Stimulated activated CD4-positive, alpha-beta T cell treated with anti-CD3 and anti-CD28 coated beads, Interleukin-1b, Interleukin-23, amount 100 ng/mL, for 48 hours (primary cell): ENCODE data around the gene ODC1.

ENCODE experiments used
- DNase-seq: peaks from one replicate; pipeline ENCODE4 v3.0.0-alpha.2; 2020

ODC1 gene

GRCh38 chr2:10397878-10398277 is 50.2 kb downstream of the ODC1 start:
- DNase-seq = no peak

- no peak for DNase-seq
Observed at GRCh38 chr2:10397297-10397875, 50.7 kb downstream of the ODC1 start.

- DNase-seq = no peak
Observed at GRCh38 chr2:10396464-10396863, 51.7 kb downstream of the ODC1 start.

- DNase-seq = no peak
Observed at GRCh38 chr2:10395893-10396292, 52.2 kb downstream of the ODC1 start.

- DNase-seq = no peak
Observed at GRCh38 chr2:10393640-10393982, 54.5 kb downstream of the ODC1 start.

- DNase-seq = no peak
Observed at GRCh38 chr2:10392951-10393639, 55.0 kb downstream of the ODC1 start.

GRCh38 chr2:10392548-10392947 is 55.6 kb downstream of the ODC1 start:
- no peak for DNase-seq

GRCh38 chr2:10392100-10392499 is 56.0 kb downstream of the ODC1 start:
- DNase-seq = no peak

- DNase-seq = no peak
Observed at GRCh38 chr2:10390369-10390801, 57.7 kb downstream of the ODC1 start.
